ENCODE measurements around the gene ZNF500. TPM values are rescaled to one million over a fixed set of nuclear protein-coding genes. Genes with fewer than 3 reads are reported as not detected.

Gene ZNF500
- total and polyA plus RNA-seq, 2 donors (not counting 3 experiments of a cell fraction or from before 2014, with no cell fraction given) = 8.6 to 13.5 TPM

DNA sequence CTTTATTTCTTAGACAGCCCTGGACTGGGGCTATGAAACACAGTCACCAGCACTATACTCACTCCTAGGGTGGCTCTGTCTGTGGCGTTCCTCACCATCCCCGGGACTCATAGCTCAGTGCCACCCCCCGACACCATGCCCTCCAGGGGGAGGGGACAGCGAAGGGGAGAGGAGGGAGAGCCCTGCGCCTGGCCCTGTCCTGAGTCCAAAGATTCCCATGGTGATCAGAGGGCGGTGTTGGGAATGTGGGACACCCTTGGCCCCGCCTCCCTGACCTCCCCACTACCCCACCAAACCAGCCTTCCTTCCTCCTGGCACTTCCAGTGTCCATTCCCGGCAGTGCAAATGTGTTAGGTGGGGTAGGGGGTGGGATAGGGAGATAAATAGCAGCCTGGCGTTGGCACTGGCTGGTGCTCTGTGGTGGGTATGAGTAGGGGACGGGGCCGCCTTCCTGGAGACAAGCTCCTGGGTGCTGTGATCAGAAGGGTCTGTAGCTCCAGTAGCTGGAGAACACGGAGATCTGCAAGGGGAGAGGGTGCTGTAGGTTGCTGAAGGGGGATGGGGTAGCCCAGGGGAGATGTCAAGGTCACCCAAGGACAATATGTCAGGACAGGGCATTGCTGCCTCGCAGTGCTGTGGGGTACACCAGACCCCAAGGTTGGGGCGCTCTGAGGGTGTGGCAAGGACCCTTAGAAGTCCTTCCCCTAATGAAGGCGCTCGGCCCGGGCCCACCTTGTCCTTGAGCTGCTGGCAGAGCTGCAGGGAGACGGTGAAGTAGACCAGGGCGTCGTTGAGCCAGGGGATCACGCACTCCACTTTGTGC lies 30.2 kb upstream of the ZNF500 start:
- Histone ChIP-seq H3K36me3 (ENCODE audit: control insufficient read depth in 2 of 2, extremely low read depth in 1 of 2, insufficient read depth in 2 of 2, low read length in 2 of 2) (no peaks in the 10 kb centered on the region), H3K4me2 (ENCODE audit: insufficient read depth, low read length) (no peak overlapping the region), H3K9me1 (replicated peaks; ENCODE audit: control insufficient read depth, extremely low read depth, insufficient read depth, low read length) (no peaks in the 10 kb centered on the region), H3K79me2 (ENCODE audit: control insufficient read depth, insufficient read depth, low read length) (no peaks in the 10 kb centered on the region), H3K27me3 (ENCODE audit: control insufficient read depth in 2 of 2, insufficient read depth in 2 of 2, low read length in 2 of 2) (no peaks in the 10 kb centered on the region), H4K20me1 (replicated peaks; ENCODE audit: control insufficient read depth, extremely low read depth, insufficient read depth, low read length) (no peaks in the 10 kb centered on the region), H3K9me3 (replicated peaks; ENCODE audit: control insufficient read depth, insufficient read depth, low read length) (no peaks in the 10 kb centered on the region), H3K4me3 (replicated peaks in 1 of 3; ENCODE audit: insufficient read depth in 1 of 3, low read depth in 1 of 3, low read length in 3 of 3) (no peak overlapping the region), H3K4me1 (ENCODE audit: control insufficient read depth, extremely low read depth, insufficient read depth, low read length) (peaks cover 3% of the 10 kb centered on the region), H3K9ac (replicated peaks; ENCODE audit: extremely low read depth, insufficient read depth, low read length) (no peak overlapping the region), H3K27ac (ENCODE audit: insufficient read depth, low read depth, low read length) (no peak overlapping the region), H2AFZ (ENCODE audit: low read depth, low read length) (no peak overlapping the region)
- ChIA-PET CTCF (no interaction called here), POLR2A (no interaction called here)
- TF ChIP-seq POLR2AphosphoS5 (IDR thresholded peaks at IDR 0.05; ENCODE audit: insufficient read depth, low read depth, low read length) (no peak), POLR2A (IDR thresholded peaks at IDR 0.05; ENCODE audit: low read depth, low read length) (no peak), FOS (IDR thresholded peaks at IDR 0.05; ENCODE audit: borderline replicate concordance, insufficient read depth, low read length) (no peak), EZH2 (IDR thresholded peaks at IDR 0.05; ENCODE audit: borderline replicate concordance, low read depth, low read length, severe bottlenecking) (no peak), JUN (IDR thresholded peaks at IDR 0.05; ENCODE audit: borderline replicate concordance, insufficient read depth, insufficient read length, low read depth) (no peak), MYC (IDR thresholded peaks at IDR 0.05; ENCODE audit: low read depth, low read length) (no peak)
- TF ChIP-seq, protein P1, sequence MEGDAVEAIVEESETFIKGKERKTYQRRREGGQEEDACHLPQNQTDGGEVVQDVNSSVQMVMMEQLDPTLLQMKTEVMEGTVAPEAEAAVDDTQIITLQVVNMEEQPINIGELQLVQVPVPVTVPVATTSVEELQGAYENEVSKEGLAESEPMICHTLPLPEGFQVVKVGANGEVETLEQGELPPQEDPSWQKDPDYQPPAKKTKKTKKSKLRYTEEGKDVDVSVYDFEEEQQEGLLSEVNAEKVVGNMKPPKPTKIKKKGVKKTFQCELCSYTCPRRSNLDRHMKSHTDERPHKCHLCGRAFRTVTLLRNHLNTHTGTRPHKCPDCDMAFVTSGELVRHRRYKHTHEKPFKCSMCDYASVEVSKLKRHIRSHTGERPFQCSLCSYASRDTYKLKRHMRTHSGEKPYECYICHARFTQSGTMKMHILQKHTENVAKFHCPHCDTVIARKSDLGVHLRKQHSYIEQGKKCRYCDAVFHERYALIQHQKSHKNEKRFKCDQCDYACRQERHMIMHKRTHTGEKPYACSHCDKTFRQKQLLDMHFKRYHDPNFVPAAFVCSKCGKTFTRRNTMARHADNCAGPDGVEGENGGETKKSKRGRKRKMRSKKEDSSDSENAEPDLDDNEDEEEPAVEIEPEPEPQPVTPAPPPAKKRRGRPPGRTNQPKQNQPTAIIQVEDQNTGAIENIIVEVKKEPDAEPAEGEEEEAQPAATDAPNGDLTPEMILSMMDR (IDR thresholded peaks at IDR 0.05; ENCODE audit: extremely low read depth in 1 of 2, insufficient read depth in 1 of 2, low read depth in 1 of 2, low read length in 2 of 2) = no peak
- DNase-seq (ENCODE audit: low read depth, low spot score) (no peak), FAIRE-seq (no peak)
- intact Hi-C loops (cut with micrococcal nuclease) = no loop called here
- dilution Hi-C loops (cut with MboI; ENCODE audit: extremely low pct_ligation_motif_present, low sequenced_read_pairs) = no loop called here
- BruUV-seq (replicated peaks) = no TSS peak
